NOMO-1 treated with dmso at 0.1 percent for 144 hours (cell line): ENCODE results near the gene XRCC4.

Experiments used
- DNase-seq: peaks from one replicate; lab custom pipeline; 2025; ENCODE audit not compliant: unreplicated experiment; lab: John Stamatoyannopoulos, UW

Gene XRCC4

GRCh38 chr5:83376461-83376860 lies 299.1 kb downstream of the XRCC4 start:
- no peak for DNase-seq

GRCh38 chr5:83377131-83377865 lies 300.0 kb downstream of the XRCC4 start:
- peak; percentile 74 for DNase-seq

- DNase-seq: no peak
These were observed 301.4 kb downstream of the XRCC4 start for GRCh38 chr5:83378624-83379289.

- no peak for DNase-seq
These were observed 308.5 kb downstream of the XRCC4 start for GRCh38 chr5:83385812-83386211.

GRCh38 chr5:83387041-83387440 lies 309.7 kb downstream of the XRCC4 start:
- no peak for DNase-seq

- DNase-seq: no peak
These were observed 311.3 kb downstream of the XRCC4 start for GRCh38 chr5:83388608-83389007.

- no peak for DNase-seq
These were observed 315.6 kb downstream of the XRCC4 start for GRCh38 chr5:83392766-83393503.

GRCh38 chr5:83393504-83393866 lies 316.1 kb downstream of the XRCC4 start:
- DNase-seq: no peak

GRCh38 chr5:83394190-83394589 lies 316.8 kb downstream of the XRCC4 start:
- DNase-seq: no peak

- no peak for DNase-seq
These were observed 319.3 kb downstream of the XRCC4 start for GRCh38 chr5:83396662-83397061.

GRCh38 chr5:83397658-83398057 lies 320.3 kb downstream of the XRCC4 start:
- DNase-seq: no peak

- DNase-seq: no peak
These were observed 322.9 kb downstream of the XRCC4 start for GRCh38 chr5:83400241-83400640.

GRCh38 chr5:83400701-83401100 lies 323.4 kb downstream of the XRCC4 start:
- DNase-seq: no peak

GRCh38 chr5:83401122-83401731 lies 323.9 kb downstream of the XRCC4 start:
- peak; percentile 76 for DNase-seq

- DNase-seq: no peak
These were observed 324.4 kb downstream of the XRCC4 start for GRCh38 chr5:83401775-83402174.
